IgD-negative memory B cell (primary cell): Measurements from ENCODE around the gene INPP4A. TPM values are rescaled to one million over a fixed set of nuclear protein-coding genes. Genes with fewer than 3 reads are reported as not detected.

Experiments used
- H3K27ac Mint-ChIP-seq, 3 donors: one replicate each; pipeline ENCODE4 v1.8.0; 2020 to 2022; ENCODE audit warnings: mild to moderate bottlenecking in 3 of 3, mixed read lengths in 3 of 3, moderate library complexity in 1 of 3
- H3K27me3 Mint-ChIP-seq: one replicate; pipeline ENCODE4 v1.8.0; 2021; ENCODE audit warnings: mixed read lengths
- H3K36me3 Mint-ChIP-seq: one replicate; pipeline ENCODE4 v1.8.0; 2020; ENCODE audit warnings: mild to moderate bottlenecking, mixed read lengths
- H3K4me1 Mint-ChIP-seq, 3 donors: one replicate each; pipeline ENCODE4 v1.8.0; 2020 to 2022; ENCODE audit warnings: mixed read lengths in 3 of 3, mild to moderate bottlenecking in 1 of 3
- H3K4me3 Mint-ChIP-seq, 4 donors: one replicate each; pipeline ENCODE4 v1.8.0; 2020 to 2022; ENCODE audit warnings: mild to moderate bottlenecking in 4 of 4, mixed read lengths in 4 of 4, moderate library complexity in 3 of 4
- H3K9me3 Mint-ChIP-seq, 3 donors: one replicate each; pipeline ENCODE4 v1.8.0; 2020 to 2021; ENCODE audit warnings: mixed read lengths in 3 of 3, mild to moderate bottlenecking in 1 of 3
- polyA plus RNA-seq: library from polyadenylated mRNA; unstranded; fragments of 300-500 nt; fragmentation: Illumina TruSeq; gene quantifications from one replicate; pipeline ENCODE4 v1.2.3, GENCODE V29; 2021

The INPP4A gene
- polyA plus RNA-seq, 1 donor from 2014 or later = 8.2 TPM

DNA sequence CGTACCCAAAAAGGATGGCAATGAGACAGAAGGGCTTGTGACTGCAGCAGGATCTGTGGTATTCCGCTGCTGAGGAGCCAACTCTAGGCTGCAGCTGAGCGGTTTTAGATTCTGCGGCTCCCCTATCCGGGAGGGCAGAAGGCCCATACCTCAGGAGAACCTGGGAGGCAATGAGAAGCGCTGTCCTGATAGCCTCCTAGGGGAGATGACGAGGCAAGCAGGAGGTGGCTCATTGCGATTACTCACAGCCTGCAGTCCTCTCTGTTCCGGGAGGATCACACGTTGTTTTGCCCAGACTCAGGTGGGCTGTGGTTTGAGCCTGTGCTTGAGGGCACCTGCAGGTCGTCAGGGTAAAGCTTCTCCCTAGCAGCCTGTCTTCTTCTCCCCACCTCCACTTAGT is 98.6 kb downstream of the INPP4A start:
- Mint-ChIP-seq H3K27me3 (no peaks in the 10 kb centered on the region), H3K4me1 (peaks cover 6 to 12% (median 10%) of the 10 kb centered on the region in 3 donors), H3K27ac (no peak overlapping the region), H3K36me3 (peaks cover 10% of the 10 kb centered on the region), H3K9me3 (no peaks in the 10 kb centered on the region), H3K4me3 (no peak overlapping the region)

DNA sequence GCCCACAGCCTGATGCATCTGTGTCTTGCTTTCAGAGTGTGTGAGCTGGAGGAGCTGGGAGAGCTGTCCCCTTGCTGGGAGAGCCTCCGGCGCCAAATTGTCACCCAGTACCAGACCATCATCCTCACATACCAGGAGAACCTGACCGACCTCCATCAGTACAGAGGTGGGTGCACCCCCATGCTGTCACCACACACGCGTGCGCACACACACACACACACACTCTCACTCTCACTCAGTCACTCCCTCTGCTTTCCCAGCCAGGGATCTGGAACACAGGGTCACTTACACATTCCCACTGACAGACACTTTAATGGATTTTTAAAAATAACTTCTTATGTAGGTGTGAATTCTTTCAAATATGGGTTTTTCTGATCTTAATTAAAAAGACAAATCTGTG is 99.2 kb downstream of the INPP4A start:
- Mint-ChIP-seq H3K27ac (peak overlapping the region in 2 of 3 donors; percentile 11 to 33), H3K36me3 (peaks cover 10% of the 10 kb centered on the region), H3K9me3 (no peaks in the 10 kb centered on the region), H3K27me3 (no peaks in the 10 kb centered on the region), H3K4me1 (peaks cover 8 to 15% (median 13%) of the 10 kb centered on the region in 3 donors), H3K4me3 (no peak overlapping the region)

- H3K4me1 Mint-ChIP-seq = peaks cover 14 to 20% (median 19%) of the 10 kb centered on the region in 3 donors
- H3K27me3 Mint-ChIP-seq = no peaks in the 10 kb centered on the region
- H3K27ac Mint-ChIP-seq = peak overlapping the region in 1 of 3 donors; percentile 26
- H3K4me3 Mint-ChIP-seq = no peak overlapping the region
- peaks cover 5% of the 10 kb centered on the region for H3K36me3 Mint-ChIP-seq
- H3K9me3 Mint-ChIP-seq = no peaks in the 10 kb centered on the region
These were observed 100.9 kb downstream of the INPP4A start for GRCh38 chr2:98545591-98545990.

DNA sequence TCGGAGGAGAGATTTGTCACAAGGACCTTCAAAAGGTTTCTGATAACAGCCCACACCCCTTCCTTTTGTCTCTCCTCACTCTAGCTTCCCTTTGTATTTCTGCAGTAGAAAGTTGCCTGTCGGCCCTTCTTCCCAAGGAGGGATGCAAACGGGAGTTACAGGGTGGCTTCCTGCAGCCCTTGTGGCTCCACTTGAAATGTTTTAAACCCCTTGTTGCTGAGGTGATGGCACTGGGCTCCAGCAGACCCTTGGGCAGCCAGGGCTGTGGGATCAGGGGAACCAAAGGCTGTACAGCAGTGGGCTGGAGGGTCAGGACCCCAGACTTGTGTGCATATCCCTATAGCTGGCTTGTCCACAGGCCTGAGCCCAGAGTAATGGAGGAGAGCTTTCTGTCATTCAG is 101.5 kb downstream of the INPP4A start:
- Mint-ChIP-seq H3K36me3 (peaks cover 4% of the 10 kb centered on the region), H3K27me3 (no peaks in the 10 kb centered on the region), H3K4me3 (no peak overlapping the region), H3K27ac (peak overlapping the region in 1 of 3 donors; percentile 55), H3K9me3 (no peaks in the 10 kb centered on the region), H3K4me1 (peaks cover 14 to 21% (median 19%) of the 10 kb centered on the region in 3 donors)

DNA sequence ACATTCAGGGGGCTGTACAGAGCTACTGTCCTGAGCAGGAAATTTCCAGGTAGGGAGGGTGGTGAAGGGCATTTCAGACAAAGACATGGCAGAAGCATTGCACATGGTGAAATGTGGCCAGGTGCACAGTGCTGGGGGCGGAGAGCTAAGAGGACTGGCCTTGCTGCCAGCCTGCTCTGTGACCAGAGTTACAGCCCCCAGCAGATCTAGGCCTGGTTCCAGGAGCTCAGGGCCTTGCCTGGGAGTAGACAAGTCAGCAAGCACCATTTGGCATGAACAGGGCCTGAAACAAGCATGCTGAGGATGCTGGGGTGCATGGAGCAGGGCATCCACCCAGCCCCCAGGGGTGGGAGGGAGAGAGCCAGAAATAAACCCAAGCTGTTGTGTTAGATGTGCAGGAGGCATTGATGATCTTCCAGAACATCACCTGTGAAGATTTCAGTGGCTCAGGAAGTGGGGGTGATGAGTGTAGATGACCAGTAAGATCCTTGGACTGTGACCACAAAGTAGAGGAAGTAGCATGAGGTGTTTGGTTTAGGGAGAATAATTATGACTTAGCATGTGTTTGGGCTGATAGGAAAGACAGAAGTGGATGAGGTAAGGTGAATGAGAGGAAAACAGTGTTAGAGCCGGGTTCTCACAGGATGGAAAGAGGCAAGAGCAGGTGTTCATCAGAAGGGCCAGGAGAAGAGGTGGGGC is 102.6 kb downstream of the INPP4A start:
- H3K4me1 Mint-ChIP-seq = peaks cover 14 to 23% (median 19%) of the 10 kb centered on the region in 3 donors
- peak overlapping the region in 2 of 3 donors; percentile 21 to 57 for H3K27ac Mint-ChIP-seq
- peak overlapping the region in 2 of 4 donors; percentile 9 to 20 for H3K4me3 Mint-ChIP-seq
- no peaks in the 10 kb centered on the region for H3K9me3 Mint-ChIP-seq
- H3K36me3 Mint-ChIP-seq = peaks cover 4% of the 10 kb centered on the region
- no peaks in the 10 kb centered on the region for H3K27me3 Mint-ChIP-seq

DNA sequence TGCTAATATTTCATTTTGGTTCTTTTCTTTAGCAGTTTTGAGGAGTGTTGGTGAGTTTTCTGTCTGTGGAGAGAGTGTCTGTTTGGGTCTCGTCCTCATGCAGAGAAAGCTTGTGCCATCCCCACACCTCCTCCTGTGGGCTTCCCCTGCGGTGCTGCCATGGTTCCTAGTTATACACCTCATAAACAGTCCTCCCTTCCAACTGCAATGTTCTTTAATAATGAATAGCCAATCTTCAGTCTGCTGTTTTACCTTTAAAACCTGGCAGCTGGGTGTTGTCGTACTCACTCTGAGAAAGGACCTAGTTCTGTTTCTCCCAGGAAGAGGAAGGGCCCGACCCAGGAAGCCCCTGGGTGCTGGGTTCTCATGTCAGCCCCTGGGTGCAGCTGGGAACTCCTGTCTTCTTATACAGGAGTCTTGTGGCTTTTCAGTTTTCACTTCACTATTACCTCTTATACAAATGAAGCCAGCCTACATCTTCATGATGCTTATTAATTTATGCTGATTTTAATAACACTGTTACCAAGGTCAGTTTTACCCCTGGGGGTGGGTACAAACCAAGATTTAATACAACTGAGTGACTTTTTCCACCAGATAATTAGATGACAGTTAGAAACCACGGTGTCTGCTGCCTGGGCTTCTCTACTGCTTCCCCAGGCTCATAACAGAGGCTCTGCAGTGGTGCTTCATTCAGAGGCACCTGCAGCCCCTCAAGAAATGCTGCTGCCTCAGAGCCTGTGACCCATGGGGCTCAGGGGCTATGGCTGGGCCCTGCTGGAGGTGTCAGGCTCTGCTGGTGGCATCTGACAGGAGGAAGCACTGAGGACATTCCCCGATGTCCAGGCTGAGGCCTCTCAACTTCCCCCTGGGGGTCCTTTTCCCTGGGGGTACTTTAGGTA is 104.5 kb downstream of the INPP4A start:
- Mint-ChIP-seq H3K4me1 (peaks cover 14 to 23% (median 21%) of the 10 kb centered on the region in 3 donors), H3K4me3 (peak overlapping the region in 3 of 4 donors; percentile 42 to 75 (median 73)), H3K27me3 (no peaks in the 10 kb centered on the region), H3K36me3 (peaks cover 8% of the 10 kb centered on the region), H3K9me3 (no peaks in the 10 kb centered on the region), H3K27ac (peak overlapping the region; percentile 49 to 92 (median 80))

GRCh38 chr2:98550165-98550564 is 105.5 kb downstream of the INPP4A start:
- H3K27me3 Mint-ChIP-seq = no peaks in the 10 kb centered on the region
- no peak overlapping the region for H3K4me3 Mint-ChIP-seq
- no peaks in the 10 kb centered on the region for H3K9me3 Mint-ChIP-seq
- H3K27ac Mint-ChIP-seq = peak overlapping the region in 1 of 3 donors; percentile 92
- H3K4me1 Mint-ChIP-seq = peaks cover 14 to 24% (median 21%) of the 10 kb centered on the region in 3 donors
- peaks cover 8% of the 10 kb centered on the region for H3K36me3 Mint-ChIP-seq

- Mint-ChIP-seq H3K4me1 (peaks cover 15 to 33% (median 26%) of the 10 kb centered on the region in 3 donors), H3K27ac (peak overlapping the region in 1 of 3 donors; percentile 14), H3K36me3 (peaks cover 5% of the 10 kb centered on the region), H3K4me3 (peak overlapping the region in 1 of 4 donors; percentile 45), H3K9me3 (no peaks in the 10 kb centered on the region), H3K27me3 (no peaks in the 10 kb centered on the region)
These were observed 106.7 kb downstream of the INPP4A start for GRCh38 chr2:98551316-98551715.

DNA sequence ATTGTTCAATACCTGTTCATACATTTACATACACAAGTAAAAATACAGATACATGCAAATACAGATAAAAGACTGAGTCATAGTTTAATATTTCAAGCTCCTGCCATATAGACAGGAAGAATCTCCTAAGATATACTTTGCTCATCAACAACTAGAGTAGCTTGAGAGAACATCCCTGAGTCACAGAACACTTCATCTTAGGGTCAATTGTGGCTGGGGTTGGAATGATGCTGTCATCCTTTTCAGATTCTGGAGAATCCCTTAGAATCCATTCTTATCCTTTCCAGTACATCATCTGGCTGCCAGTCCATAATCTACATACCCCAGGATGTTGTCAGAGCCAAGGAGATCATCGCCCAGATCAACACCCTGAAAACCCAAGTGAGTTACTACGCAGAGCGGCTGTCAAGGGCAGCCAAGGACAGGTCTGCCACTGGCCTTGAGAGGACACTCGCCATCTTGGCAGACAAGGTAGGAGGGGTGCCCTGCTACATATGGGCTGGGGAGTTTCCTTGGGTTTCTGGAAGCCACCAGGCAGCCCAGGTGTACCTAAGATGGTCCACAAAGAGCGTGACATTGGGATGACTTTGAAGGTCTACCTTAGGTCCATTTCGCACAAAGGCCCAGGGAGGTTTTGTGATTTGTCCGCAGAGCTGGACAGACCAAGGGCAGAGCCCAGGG is 108.0 kb downstream of the INPP4A start:
- H3K9me3 Mint-ChIP-seq = no peaks in the 10 kb centered on the region
- no peak overlapping the region for H3K4me3 Mint-ChIP-seq
- peak overlapping the region in 2 of 3 donors; percentile 31 to 86 for H3K27ac Mint-ChIP-seq
- no peaks in the 10 kb centered on the region for H3K27me3 Mint-ChIP-seq
- peaks cover 5% of the 10 kb centered on the region for H3K36me3 Mint-ChIP-seq
- H3K4me1 Mint-ChIP-seq = peaks cover 17 to 32% (median 23%) of the 10 kb centered on the region in 3 donors

GRCh38 chr2:98554116-98554861 is 109.6 kb downstream of the INPP4A start:
- H3K27me3 Mint-ChIP-seq = no peaks in the 10 kb centered on the region
- H3K4me1 Mint-ChIP-seq = peaks cover 16 to 27% (median 18%) of the 10 kb centered on the region in 3 donors
- H3K36me3 Mint-ChIP-seq = peaks cover 5% of the 10 kb centered on the region
- peak overlapping the region in 1 of 4 donors; percentile 73 for H3K4me3 Mint-ChIP-seq
- H3K27ac Mint-ChIP-seq = no peak overlapping the region
- no peaks in the 10 kb centered on the region for H3K9me3 Mint-ChIP-seq

DNA sequence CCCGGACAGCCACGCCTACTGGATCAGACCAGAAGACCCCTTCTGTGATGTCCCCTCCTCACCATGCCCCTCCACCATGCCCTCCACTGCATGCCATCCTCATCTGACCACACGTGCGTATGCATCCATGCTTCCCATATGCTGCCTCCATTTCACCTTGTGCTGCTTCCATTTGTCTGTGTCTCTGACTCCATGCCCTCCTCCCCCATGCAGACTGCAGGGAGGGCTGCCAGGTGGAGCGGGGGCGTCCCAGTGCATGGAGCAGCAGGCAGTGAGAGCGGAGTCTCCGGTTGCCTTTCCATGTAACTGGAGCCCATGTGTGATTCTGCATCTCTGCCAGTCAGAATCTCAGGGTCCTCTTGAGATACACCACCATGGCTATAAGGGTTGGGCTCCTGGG is 111.0 kb downstream of the INPP4A start:
- Mint-ChIP-seq H3K9me3 (no peaks in the 10 kb centered on the region), H3K4me3 (no peak overlapping the region), H3K36me3 (peaks cover 5% of the 10 kb centered on the region), H3K27ac (peak overlapping the region in 1 of 3 donors; percentile 78), H3K4me1 (peaks cover 22 to 29% (median 25%) of the 10 kb centered on the region in 3 donors), H3K27me3 (no peaks in the 10 kb centered on the region)

DNA sequence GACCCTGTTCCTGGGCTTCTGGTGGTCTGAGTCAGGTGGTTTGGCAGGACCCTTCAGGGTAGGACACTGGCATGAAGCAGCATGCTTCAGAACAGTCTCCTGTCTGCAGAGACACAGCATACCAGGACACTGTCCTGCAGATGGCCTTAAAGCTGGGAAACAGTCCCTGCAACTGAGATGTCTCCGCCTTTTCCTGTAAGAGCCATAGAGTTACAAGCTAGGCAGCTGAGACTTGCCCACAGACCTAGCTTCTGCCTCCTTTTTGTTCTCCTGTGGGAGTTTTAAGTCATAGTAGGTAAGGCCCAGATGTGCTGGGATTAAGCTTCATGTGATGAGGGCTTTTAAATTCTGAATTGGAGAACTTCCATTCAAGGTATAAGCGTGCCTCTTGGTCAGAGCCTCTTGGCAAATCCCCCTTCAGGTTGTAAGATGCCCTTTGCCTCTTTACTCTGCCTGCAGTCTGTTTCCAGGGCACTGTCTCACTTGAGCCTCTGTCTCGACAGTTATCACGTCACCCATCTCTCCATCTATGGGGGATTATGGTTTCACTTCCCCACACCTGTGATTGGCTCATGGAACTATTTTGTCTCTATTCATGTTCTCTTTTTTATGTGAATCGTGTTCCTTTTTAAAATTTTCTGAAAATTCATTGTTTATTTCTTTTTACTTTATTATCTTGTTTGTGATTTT is 111.8 kb downstream of the INPP4A start:
- H3K27me3 Mint-ChIP-seq = no peaks in the 10 kb centered on the region
- H3K9me3 Mint-ChIP-seq = no peaks in the 10 kb centered on the region
- peaks cover 6% of the 10 kb centered on the region for H3K36me3 Mint-ChIP-seq
- H3K27ac Mint-ChIP-seq = peak overlapping the region; percentile 59 to 78 (median 70)
- H3K4me3 Mint-ChIP-seq = peak overlapping the region in 2 of 4 donors; percentile 7 to 49
- peaks cover 22 to 29% (median 25%) of the 10 kb centered on the region in 3 donors for H3K4me1 Mint-ChIP-seq

- peaks cover 22 to 29% (median 22%) of the 10 kb centered on the region in 3 donors for H3K4me1 Mint-ChIP-seq
- H3K4me3 Mint-ChIP-seq = peak overlapping the region in 1 of 4 donors; percentile 34
These were observed 114.3 kb downstream of the INPP4A start for GRCh38 chr2:98558852-98559530.

More at GRCh38 chr2:98558852-98559530, 114.3 kb downstream of the INPP4A start:
- no peaks in the 10 kb centered on the region for H3K9me3 Mint-ChIP-seq
- H3K27ac Mint-ChIP-seq = peak overlapping the region; percentile 13 to 92 (median 63)
- peaks cover 2% of the 10 kb centered on the region for H3K36me3 Mint-ChIP-seq
- no peaks in the 10 kb centered on the region for H3K27me3 Mint-ChIP-seq
